Calu3 (cell line): ENCODE data around the gene NANS. TPM values are rescaled to one million over a fixed set of nuclear protein-coding genes. Genes with fewer than 3 reads are reported as not detected.
"Not testable (repeated sequence)": the region's sequence is repeated elsewhere in the genome, so short reads cannot be mapped to it uniquely, and the experiment has no call there.

ENCODE experiments used
- BruUV-seq: library from RNA; stranded (reverse); fragments of 400-500 nt; replicated peaks from 2 replicates; lab custom pipeline; 2021; lab: Mats Ljungman, UMichigan
- CTCF ChIA-PET: fragments of 300-600 bp; sonication (Branson Sonifier 250); formaldehyde crosslinking; loops from one replicate; lab custom pipeline; 2022; ENCODE audit warnings: antibody characterized with exemption; lab: Charles Lee
- DNase-seq: peaks from one replicate; pipeline ENCODE4 v3.0.0; 2022
- H3K27ac Mint-ChIP-seq: one replicate; pipeline ENCODE4 v1.8.0; 2022; ENCODE audit warnings: mixed read lengths; ENCODE audit not compliant: unreplicated experiment
- H3K27me3 Mint-ChIP-seq: one replicate; pipeline ENCODE4 v1.8.0; 2022; ENCODE audit warnings: mixed read lengths; ENCODE audit not compliant: unreplicated experiment
- H3K36me3 Mint-ChIP-seq: one replicate; pipeline ENCODE4 v1.8.0; 2022; ENCODE audit warnings: mild to moderate bottlenecking, moderate library complexity, mixed read lengths; ENCODE audit not compliant: insufficient read depth, unreplicated experiment
- H3K4me1 Mint-ChIP-seq: one replicate; pipeline ENCODE4 v1.8.0; 2022; ENCODE audit warnings: mild to moderate bottlenecking, low read depth, mixed read lengths; ENCODE audit not compliant: unreplicated experiment
- H3K4me3 Mint-ChIP-seq: one replicate; pipeline ENCODE4 v1.8.0; 2022; ENCODE audit warnings: mild to moderate bottlenecking, low read depth, moderate library complexity, mixed read lengths; ENCODE audit not compliant: unreplicated experiment
- H3K9me3 Mint-ChIP-seq: one replicate; pipeline ENCODE4 v1.8.0; 2022; ENCODE audit warnings: low read depth, mixed read lengths; ENCODE audit not compliant: unreplicated experiment
- CTCF ChIP-seq: fragments of 200-600 bp; IDR thresholded peaks from one replicate; pipeline ENCODE4 v1.8.0; 2022; ENCODE audit warnings: antibody characterized with exemption; ENCODE audit not compliant: unreplicated experiment
- intact Hi-C: fragments of 100-400 bp; cut with micrococcal nuclease; formaldehyde crosslinking; loops from one replicate; pipeline ENCODE4 v1.10.0; 2022; ENCODE audit not compliant: unreplicated experiment
- total RNA-seq: library from RNA; stranded (reverse); gene quantifications from 2 replicates; pipeline ENCODE4 v1.2.3, GENCODE V29; 2022

Gene NANS
- total RNA-seq, 1 experiment from 2014 or later = 47.5 TPM

GRCh38 chr9:98071737-98072136, 15.2 kb downstream of the NANS start:
- intact Hi-C loops = loop anchor here (2.0 to 10.0 kb wide), 3 partner anchors 71 to 149 kb away; partner anchors contain the start of gene TRMO
- CTCF ChIA-PET = interaction anchor here (0.9 kb wide), 1 partner anchor 16 kb away, joined by 3 read pairs; no protein-coding TSS in a partner anchor
- no peak for TF ChIP-seq CTCF
- Mint-ChIP-seq H3K4me1 (peaks cover 24% of the 10 kb centered on the region), H3K27ac (peak overlapping the region; percentile 87), H3K27me3 (no peaks in the 10 kb centered on the region), H3K9me3 (no peaks in the 10 kb centered on the region), H3K36me3 (peaks cover 12% of the 10 kb centered on the region), H3K4me3 (peak overlapping the region; percentile 44)
- peak; percentile 5 for DNase-seq
- BruUV-seq = no TSS peak

DNA sequence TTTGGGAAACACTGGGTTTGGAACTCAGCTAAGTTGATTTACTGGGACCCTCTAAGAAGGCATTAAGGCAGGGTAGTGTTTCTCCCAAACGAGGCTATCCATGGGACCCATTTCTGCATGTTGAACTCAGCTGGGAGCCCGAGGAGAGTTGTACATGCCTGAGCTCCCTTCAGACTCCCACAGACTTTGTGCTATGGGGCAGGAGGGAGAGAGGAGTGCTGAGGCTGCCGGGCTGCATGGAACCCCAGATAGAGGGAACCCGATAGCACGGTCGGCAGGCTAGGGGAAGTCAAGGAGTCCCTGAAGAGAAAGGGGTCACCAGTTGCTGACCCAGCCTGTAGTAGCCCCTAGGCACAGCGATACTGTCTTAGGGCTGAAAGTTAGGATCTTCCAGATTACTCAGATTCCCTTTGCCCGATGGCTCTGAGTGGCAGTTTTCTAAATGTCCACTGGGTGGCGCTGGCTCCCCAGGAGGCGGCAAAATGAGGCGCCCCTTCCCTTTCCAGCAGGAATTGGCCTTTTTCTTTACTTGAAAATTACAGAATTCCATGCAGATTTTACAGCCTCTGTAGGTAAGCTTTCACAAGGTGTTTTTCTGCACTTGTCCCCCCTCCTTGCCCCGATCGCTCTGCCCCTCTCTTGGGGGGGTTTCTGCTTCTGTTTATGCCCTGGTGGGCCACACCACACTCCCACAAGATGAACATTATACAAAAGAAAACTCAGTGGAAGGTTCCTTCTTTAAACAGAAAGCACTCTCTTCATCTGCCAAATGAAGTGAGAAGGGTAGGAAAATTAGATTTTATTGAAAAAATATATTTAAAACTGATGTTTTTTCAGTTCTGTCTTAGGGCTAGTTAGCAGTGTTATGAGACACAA, 17.8 kb downstream of the NANS start:
- DNase-seq = peak; percentile 74
- no TSS peak for BruUV-seq
- intact Hi-C loops = loop anchor here (1.0 to 10.0 kb wide), 3 partner anchors 68 to 189 kb away; no protein-coding TSS in a partner anchor
- TF ChIP-seq CTCF = peak; percentile 82
- Mint-ChIP-seq H3K4me3 (no peak overlapping the region), H3K27me3 (no peaks in the 10 kb centered on the region), H3K27ac (peak overlapping the region; percentile 24), H3K4me1 (peaks cover 24% of the 10 kb centered on the region), H3K36me3 (peaks cover 25% of the 10 kb centered on the region), H3K9me3 (no peaks in the 10 kb centered on the region)
- CTCF ChIA-PET = interaction anchor here (0.5 to 0.9 kb wide), 3 partner anchors 17 to 49 kb away, joined by 3 to 7 read pairs (median 7); no protein-coding TSS in a partner anchor

DNA sequence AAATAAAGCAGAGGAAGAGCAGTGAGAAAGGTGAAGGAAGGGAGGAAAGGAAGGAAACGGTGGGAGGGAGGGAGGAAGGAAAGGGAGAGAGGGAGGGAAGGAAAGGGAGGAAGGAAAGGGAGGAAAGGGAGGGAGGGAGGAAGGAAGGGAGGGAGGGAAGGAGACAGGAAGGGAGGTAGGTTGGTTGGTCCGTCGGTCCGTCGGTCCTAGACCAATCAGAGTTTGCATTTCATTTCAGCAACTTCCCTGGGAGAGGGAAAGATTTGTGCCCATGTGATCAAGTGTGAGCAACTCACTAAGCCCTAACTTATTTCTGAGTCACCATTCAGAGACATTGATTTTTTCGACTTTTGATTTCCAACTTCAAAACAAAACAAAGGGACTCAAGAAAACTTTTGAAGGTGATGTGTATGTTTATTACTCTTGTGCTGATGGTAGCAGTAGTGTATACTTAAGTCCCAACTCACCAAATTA, 18.8 kb downstream of the NANS start:
- Mint-ChIP-seq H3K27ac (no peak overlapping the region), H3K36me3 (peaks cover 26% of the 10 kb centered on the region), H3K4me3 (no peak overlapping the region), H3K27me3 (no peaks in the 10 kb centered on the region), H3K9me3 (no peaks in the 10 kb centered on the region), H3K4me1 (peaks cover 24% of the 10 kb centered on the region)
- peak; percentile 34 for DNase-seq
- TF ChIP-seq CTCF = no peak
- BruUV-seq = no TSS peak
- CTCF ChIA-PET = no interaction called here
- intact Hi-C loops = loop anchor here (10.0 kb wide), 1 partner anchor 129 kb away; no protein-coding TSS in a partner anchor

GRCh38 chr9:98076514-98076890, 20.0 kb downstream of the NANS start:
- H3K36me3 Mint-ChIP-seq = peaks cover 31% of the 10 kb centered on the region
- CTCF ChIA-PET, H3K27ac Mint-ChIP-seq, DNase-seq, H3K9me3 Mint-ChIP-seq, H3K27me3 Mint-ChIP-seq, BruUV-seq, H3K4me3 Mint-ChIP-seq: not testable (repeated sequence)
- intact Hi-C loops = loop anchor here (10.0 kb wide), 1 partner anchor 128 kb away; no protein-coding TSS in a partner anchor
- H3K4me1 Mint-ChIP-seq = peaks cover 20% of the 10 kb centered on the region
